ENCODE results near the gene STT3B.

- no peak for TF ChIP-seq POLR2AphosphoS5 (IDR thresholded peaks at IDR 0.05)
- no peak for TF ChIP-seq CTCF (IDR thresholded peaks at IDR 0.05)
- TF ChIP-seq POLR2A (IDR thresholded peaks at IDR 0.05) = no peak
These were observed 138.7 kb downstream of the STT3B start for GRCh38 chr3:31671451-31671850.
